HG03342 (cell line): ENCODE measurements around the gene TRAPPC10.

Experiments
- ATAC-seq: cut with Tn5 transposase; IDR thresholded peaks from one replicate; pipeline ENCODE4 v1.9.1; 2021; ENCODE audit warnings: mild to moderate bottlenecking, moderate library complexity; ENCODE audit not compliant: unreplicated experiment

Gene TRAPPC10

GRCh38 chr21:44024887-44025353 lies 12.8 kb downstream of the TRAPPC10 start:
- ATAC-seq: no peak

- ATAC-seq: no peak
Observed at GRCh38 chr21:44027607-44028286, 15.6 kb downstream of the TRAPPC10 start.

GRCh38 chr21:44028287-44028659 lies 16.2 kb downstream of the TRAPPC10 start:
- ATAC-seq: no peak

GRCh38 chr21:44029460-44030087 lies 17.5 kb downstream of the TRAPPC10 start:
- no peak for ATAC-seq

- ATAC-seq: no peak
Observed at GRCh38 chr21:44035244-44035643, 23.1 kb downstream of the TRAPPC10 start.

GRCh38 chr21:44038063-44038462 lies 26.0 kb downstream of the TRAPPC10 start:
- no peak for ATAC-seq

GRCh38 chr21:44039828-44040227 lies 27.7 kb downstream of the TRAPPC10 start:
- ATAC-seq: no peak

- ATAC-seq: no peak
Observed at GRCh38 chr21:44043613-44044012, 31.5 kb downstream of the TRAPPC10 start.

GRCh38 chr21:44046734-44047133 lies 34.6 kb downstream of the TRAPPC10 start:
- no peak for ATAC-seq

- no peak for ATAC-seq
Observed at GRCh38 chr21:44047996-44048560, 36.0 kb downstream of the TRAPPC10 start.

GRCh38 chr21:44049182-44049581 lies 37.1 kb downstream of the TRAPPC10 start:
- ATAC-seq: no peak

GRCh38 chr21:44049606-44050005 lies 37.5 kb downstream of the TRAPPC10 start:
- no peak for ATAC-seq

GRCh38 chr21:44050276-44050675 lies 38.2 kb downstream of the TRAPPC10 start:
- no peak for ATAC-seq

- ATAC-seq: no peak
Observed at GRCh38 chr21:44051462-44051941, 39.4 kb downstream of the TRAPPC10 start.

- no peak for ATAC-seq
Observed at GRCh38 chr21:44052071-44052829, 40.1 kb downstream of the TRAPPC10 start.

GRCh38 chr21:44052830-44053226 lies 40.7 kb downstream of the TRAPPC10 start:
- no peak for ATAC-seq

GRCh38 chr21:44053567-44053966 lies 41.5 kb downstream of the TRAPPC10 start:
- no peak for ATAC-seq

- ATAC-seq: no peak
Observed at GRCh38 chr21:44054710-44055109, 42.6 kb downstream of the TRAPPC10 start.

- ATAC-seq: no peak
Observed at GRCh38 chr21:44057055-44057454, 44.9 kb downstream of the TRAPPC10 start.

GRCh38 chr21:44057960-44058651 lies 46.0 kb downstream of the TRAPPC10 start:
- ATAC-seq: no peak

GRCh38 chr21:44058652-44058964 lies 46.5 kb downstream of the TRAPPC10 start:
- no peak for ATAC-seq
